Stomach (tissue), 9 donors: ENCODE results near the gene SESN1. TPM values are rescaled to one million over a fixed set of nuclear protein-coding genes. Genes with fewer than 3 reads are reported as not detected.
A peak's percentile ranks its signal among the peaks of the same experiment; 100 is the strongest.

Source experiments
- DNase-seq, 2 donors: peaks; one replicate each; pipeline versions ENCODE4 v3.0.0 to v3.0.0-alpha.2; 2013 to 2019
- H3K27ac ChIP-seq, 5 donors: fragments of 200-600 bp in 4 of 5; sonication (generic) in 4 of 5; one replicate each; pipeline ENCODE4 v1.5.1; 2013 to 2019; ENCODE audit warnings: mild to moderate bottlenecking in 1 of 5, moderate library complexity in 1 of 5
- H3K27me3 ChIP-seq, 3 donors: fragments of 200-600 bp; sonication (generic); one replicate each; pipeline ENCODE4 v1.5.1; 2017 to 2019; ENCODE audit warnings: mixed run types in 1 of 3
- H3K36me3 ChIP-seq, 4 donors: fragments of 200-600 bp; sonication (generic); 1 replicate in 3 of 4; 2 replicates in 1 of 4; pipeline ENCODE4 v1.5.1; 2016 to 2019
- H3K4me1 ChIP-seq, 4 donors: fragments of 200-600 bp; sonication (generic); one replicate each; pipeline ENCODE4 v1.5.1; 2016 to 2019
- H3K4me3 ChIP-seq, 4 donors: fragments of 200-600 bp; sonication (generic) in 3 of 4; one replicate each; pipeline ENCODE4 v1.5.1; 2016 to 2019; ENCODE audit warnings: mild to moderate bottlenecking in 1 of 4
- H3K9me3 ChIP-seq, 4 donors: fragments of 200-600 bp; sonication (generic); one replicate each; pipeline ENCODE4 v1.5.1; 2016 to 2019
- CTCF ChIP-seq, 7 experiments: fragments of 450-650 bp in 4 of 7; fragments of 200-600 bp in 3 of 7; sonication (generic) in 3 of 7; IDR thresholded peaks; one replicate each; pipeline ENCODE4 v1.5.1; 2016 to 2019; ENCODE audit warnings: antibody characterized with exemption in 7 of 7, control low read depth in 2 of 7, mild to moderate bottlenecking in 1 of 7
- EP300 ChIP-seq: sonication (generic); formaldehyde crosslinking; IDR thresholded peaks from one replicate; pipeline ENCODE4 v1.6.1; 2017; ENCODE audit warnings: antibody characterized with exemption
- POLR2A ChIP-seq, 4 donors: fragments of 450-650 bp; IDR thresholded peaks; one replicate each; pipeline ENCODE4 v1.6.1; 2016; ENCODE audit warnings: antibody characterized with exemption in 4 of 4, control low read depth in 2 of 4, mild to moderate bottlenecking in 1 of 4, moderate library complexity in 1 of 4
- POLR2AphosphoS5 ChIP-seq, 3 donors: sonication (generic); formaldehyde crosslinking; IDR thresholded peaks; one replicate each; pipeline ENCODE4 v1.6.1; 2016; ENCODE audit warnings: antibody characterized with exemption in 3 of 3
- WGBS, 5 donors: extraction: QIAGEN DNeasy Blood & Tissue Kit in 3 of 5; methylation state at CpG; one replicate each; pipeline versions ENCODE4 v1.1.5 to v1.1.7; 2013 to 2018; 5-methylcytosine and 5-hydroxymethylcytosine counted together
- intact Hi-C: fragments of 100-400 bp; cut with DNase I; formaldehyde crosslinking; loops from one replicate; pipeline ENCODE4 v1.15.1; 2023; ENCODE audit warnings: low total_unique reads
- polyA plus RNA-seq, 3 donors: library from polyadenylated mRNA; stranded (reverse); fragments of 200-250 nt; gene quantifications; one replicate each; pipeline ENCODE4 v1.2.3, GENCODE V29; 2013
- total RNA-seq, 5 donors: library from RNA; depleted of rRNA; stranded (reverse); fragments of >200 nt; gene quantifications; one replicate each; pipeline versions ENCODE4 v1.1.0 to v1.2.3, GENCODE V29; 2014 to 2016
- donor health status: healthy with polysubstance abuse.
- donor health status: Bipolar disorder and iron deficiency.
- donor health status: healthy.

The SESN1 gene
- total and polyA plus RNA-seq, 8 donors = 11.0 to 201 (median 33.3) TPM

- peak overlapping the region in 1 of 4 donors; percentile 17 for H3K4me3 ChIP-seq
- H3K4me1 ChIP-seq = peaks cover 42 to 88% (median 65%) of the 10 kb centered on the region in 4 donors
- no peaks in the 10 kb centered on the region for H3K9me3 ChIP-seq
- WGBS, 5 donors = 23 to 41% (median 24%) methylated on average over 7 of the region's 7 CpGs
- TF ChIP-seq POLR2AphosphoS5 (IDR thresholded peaks at IDR 0.05) (no peak), EP300 (no peak), CTCF (IDR thresholded peaks at IDR 0.05) (no peak), POLR2A (IDR thresholded peaks at IDR 0.05) (no peak)
- H3K27me3 ChIP-seq = no peaks in the 10 kb centered on the region
- H3K27ac ChIP-seq = peak overlapping the region in 4 of 5 donors; percentile 54 to 93 (median 77)
- intact Hi-C loops = loop anchor here (10.0 kb wide), 1 partner anchor 63 kb away; no protein-coding TSS in a partner anchor
- peak in 1 of 2 donors; percentile 62 for DNase-seq
- H3K36me3 ChIP-seq = peaks cover 11 to 49% (median 45%) of the 10 kb centered on the region in 4 donors
These were observed 93.3 kb downstream of the SESN1 start for GRCh38 chr6:109001291-109001894.

GRCh38 chr6:109000289-109000688 lies 94.4 kb downstream of the SESN1 start:
- Histone ChIP-seq H3K9me3 (no peaks in the 10 kb centered on the region), H3K27ac (peak overlapping the region in 2 of 5 donors; percentile 78 to 93), H3K36me3 (peaks cover 11 to 57% (median 54%) of the 10 kb centered on the region in 4 donors), H3K4me1 (peaks cover 46 to 87% (median 58%) of the 10 kb centered on the region in 4 donors), H3K27me3 (no peaks in the 10 kb centered on the region), H3K4me3 (no peak overlapping the region)
- 46 to 82% (median 57%) methylated on average over 2 of the region's 2 CpGs for WGBS, 5 donors
- no peak for DNase-seq
- intact Hi-C loops = loop anchor here (10.0 kb wide), 1 partner anchor 65 kb away; no protein-coding TSS in a partner anchor
- TF ChIP-seq POLR2A (IDR thresholded peaks at IDR 0.05) = no peak

- Histone ChIP-seq H3K27ac (peak overlapping the region in 2 of 5 donors; percentile 78 to 93), H3K4me1 (peaks cover 42 to 81% (median 53%) of the 10 kb centered on the region in 4 donors), H3K36me3 (peaks cover 11 to 63% (median 62%) of the 10 kb centered on the region in 4 donors), H3K4me3 (no peak overlapping the region), H3K27me3 (no peaks in the 10 kb centered on the region), H3K9me3 (no peaks in the 10 kb centered on the region)
- no peak for DNase-seq
- 64 to 76% (median 75%) methylated on average over 5 of the region's 5 CpGs for WGBS, 5 donors
- intact Hi-C loops = no loop called here
- TF ChIP-seq CTCF (IDR thresholded peaks at IDR 0.05) = no peak
- TF ChIP-seq EP300 = no peak
- TF ChIP-seq POLR2AphosphoS5 (IDR thresholded peaks at IDR 0.05) = no peak
- TF ChIP-seq POLR2A (IDR thresholded peaks at IDR 0.05) = no peak
These were observed 95.2 kb downstream of the SESN1 start for GRCh38 chr6:108999428-108999827.

GRCh38 chr6:108998485-108998884 lies 96.2 kb downstream of the SESN1 start:
- Histone ChIP-seq H3K36me3 (peaks cover 16 to 72% (median 72%) of the 10 kb centered on the region in 4 donors), H3K27ac (no peak overlapping the region), H3K27me3 (no peaks in the 10 kb centered on the region), H3K4me1 (peaks cover 35 to 71% (median 43%) of the 10 kb centered on the region in 4 donors), H3K9me3 (no peaks in the 10 kb centered on the region), H3K4me3 (no peak overlapping the region)
- 84 to 88% (median 88%) methylated on average over 3 of the region's 3 CpGs for WGBS, 5 donors
- no peak for DNase-seq
- no peak for TF ChIP-seq POLR2A (IDR thresholded peaks at IDR 0.05)
- no peak for TF ChIP-seq CTCF (IDR thresholded peaks at IDR 0.05)
- TF ChIP-seq POLR2AphosphoS5 (IDR thresholded peaks at IDR 0.05) = no peak
- TF ChIP-seq EP300 = no peak
- intact Hi-C loops = no loop called here

GRCh38 chr6:108996208-108996607 lies 98.4 kb downstream of the SESN1 start:
- Histone ChIP-seq H3K9me3 (no peaks in the 10 kb centered on the region), H3K4me3 (no peak overlapping the region), H3K36me3 (peaks cover 25 to 95% (median 93%) of the 10 kb centered on the region in 4 donors), H3K27ac (no peak overlapping the region), H3K4me1 (peaks cover 17 to 67% (median 37%) of the 10 kb centered on the region in 4 donors), H3K27me3 (no peaks in the 10 kb centered on the region)
- 92 to 98% (median 96%) methylated on average over 1 of the region's 1 CpG for WGBS, 5 donors
- intact Hi-C loops = no loop called here
- TF ChIP-seq POLR2AphosphoS5 (IDR thresholded peaks at IDR 0.05) (no peak), CTCF (IDR thresholded peaks at IDR 0.05) (no peak), POLR2A (IDR thresholded peaks at IDR 0.05) (no peak), EP300 (no peak)
- no peak for DNase-seq
